C4-2B (cell line): ENCODE results near the gene GAK.

Source experiments
- H3K27ac ChIP-seq: fragments of 450-650 bp; 2 replicates; pipeline ENCODE4 v1.5.1; 2017
- CTCF ChIP-seq: fragments of 450-650 bp; conservative IDR thresholded peaks from 2 replicates; pipeline ENCODE4 v1.5.1; 2017; ENCODE audit warnings: mild to moderate bottlenecking
- ZFX ChIP-seq: fragments of 450-650 bp; IDR thresholded peaks from 2 replicates; pipeline ENCODE4 v1.6.1; 2017

The GAK gene

GRCh38 chr4:883377-884095 is 48.6 kb downstream of the GAK start:
- TF ChIP-seq ZFX: no peak
- no peak for TF ChIP-seq CTCF
- H3K27ac ChIP-seq: no peak overlapping the region

- no peak for TF ChIP-seq CTCF
- no peak for TF ChIP-seq ZFX
- no peak overlapping the region for H3K27ac ChIP-seq
Observed at GRCh38 chr4:882646-883045, 49.5 kb downstream of the GAK start.

GRCh38 chr4:881709-882108 is 50.4 kb downstream of the GAK start:
- H3K27ac ChIP-seq: no peak overlapping the region
- TF ChIP-seq ZFX (no peak), CTCF (no peak)

GRCh38 chr4:880684-881405 is 51.3 kb downstream of the GAK start:
- H3K27ac ChIP-seq: no peak overlapping the region

GRCh38 chr4:879729-880077 is 52.4 kb downstream of the GAK start:
- TF ChIP-seq CTCF: no peak
- TF ChIP-seq ZFX: no peak

More at GRCh38 chr4:880684-881405, 51.3 kb downstream of the GAK start:
- TF ChIP-seq ZFX (no peak), CTCF (no peak)

GRCh38 chr4:878796-879728 is 53.1 kb downstream of the GAK start:
- no peak for TF ChIP-seq CTCF
- TF ChIP-seq ZFX: no peak
- no peak overlapping the region for H3K27ac ChIP-seq

More at GRCh38 chr4:879729-880077, 52.4 kb downstream of the GAK start:
- no peak overlapping the region for H3K27ac ChIP-seq

GRCh38 chr4:877502-877901 is 54.6 kb downstream of the GAK start:
- no peak overlapping the region for H3K27ac ChIP-seq
- TF ChIP-seq CTCF (no peak), ZFX (no peak)
